Activated CD4-positive, alpha-beta T cell treated with anti-CD3 and anti-CD28 coated beads, Interleukin-2, amount 10 ng/mL, durations not matched to agents 24 days and 14 days (primary cell): ENCODE results near the gene IFT22. TPM values are rescaled to one million over a fixed set of nuclear protein-coding genes. Genes with fewer than 3 reads are reported as not detected.

Experiments used
- DNase-seq: peaks from one replicate; pipeline ENCODE4 v3.0.0; 2022
- H3K27ac Mint-ChIP-seq: one replicate; pipeline ENCODE4 v1.8.0; 2022; ENCODE audit warnings: mild to moderate bottlenecking, mixed read lengths
- H3K27me3 Mint-ChIP-seq: one replicate; pipeline ENCODE4 v1.8.0; 2022; ENCODE audit warnings: mixed read lengths
- H3K36me3 Mint-ChIP-seq: one replicate; pipeline ENCODE4 v1.8.0; 2022; ENCODE audit warnings: low read depth, mild to moderate bottlenecking, mixed read lengths
- H3K4me1 Mint-ChIP-seq: one replicate; pipeline ENCODE4 v1.8.0; 2021; ENCODE audit warnings: mixed read lengths
- H3K4me3 Mint-ChIP-seq: one replicate; pipeline ENCODE4 v1.8.0; 2022; ENCODE audit warnings: mild to moderate bottlenecking, moderate library complexity, mixed read lengths
- H3K9me3 Mint-ChIP-seq: one replicate; pipeline ENCODE4 v1.8.0; 2021; ENCODE audit warnings: mixed read lengths
- intact Hi-C: fragments of 100-400 bp; cut with micrococcal nuclease; formaldehyde crosslinking; loops from one replicate; pipeline ENCODE4 v1.15.1; 2023
- total RNA-seq: library from RNA; stranded (reverse); gene quantifications from 2 replicates; pipeline ENCODE4 v1.2.3, GENCODE V29; 2022

The IFT22 gene
- total RNA-seq, 1 donor from 2014 or later = 6.6 TPM

DNA sequence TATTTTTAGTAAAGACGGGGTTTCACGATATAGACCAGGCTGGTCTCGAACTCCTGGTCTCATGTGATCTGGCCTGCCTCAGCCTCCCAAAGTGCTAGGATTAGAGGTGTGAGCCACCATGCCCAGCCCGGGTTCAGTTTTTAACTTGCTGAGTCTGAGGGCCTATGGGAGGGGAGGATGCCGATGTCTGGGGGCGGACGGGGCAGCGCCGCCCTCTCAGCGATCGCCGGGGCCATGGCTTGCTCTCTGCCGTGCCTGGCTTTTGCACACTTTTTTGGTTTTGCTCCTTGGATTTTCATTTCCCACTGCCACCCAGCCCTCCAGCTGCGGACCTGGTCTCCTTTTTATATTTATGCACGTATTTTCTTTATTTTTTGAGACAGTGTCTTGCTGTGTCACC is 25.9 kb upstream of the IFT22 start:
- H3K9me3 Mint-ChIP-seq = no peaks in the 10 kb centered on the region

GRCh38 chr7:101342892-101343291 is 21.3 kb upstream of the IFT22 start:
- Mint-ChIP-seq H3K4me1 (no peaks in the 10 kb centered on the region), H3K4me3 (no peak overlapping the region), H3K9me3 (no peaks in the 10 kb centered on the region), H3K36me3 (no peaks in the 10 kb centered on the region), H3K27me3 (no peaks in the 10 kb centered on the region), H3K27ac (no peak overlapping the region)
- DNase-seq = no peak
- intact Hi-C loops = no loop called here

More for the DNA sequence above, 25.9 kb upstream of the IFT22 start:
- Mint-ChIP-seq H3K27ac (no peak overlapping the region), H3K4me1 (peaks cover 6% of the 10 kb centered on the region), H3K27me3 (no peaks in the 10 kb centered on the region), H3K36me3 (no peaks in the 10 kb centered on the region), H3K4me3 (no peak overlapping the region)
- DNase-seq = no peak
- intact Hi-C loops = no loop called here

DNA sequence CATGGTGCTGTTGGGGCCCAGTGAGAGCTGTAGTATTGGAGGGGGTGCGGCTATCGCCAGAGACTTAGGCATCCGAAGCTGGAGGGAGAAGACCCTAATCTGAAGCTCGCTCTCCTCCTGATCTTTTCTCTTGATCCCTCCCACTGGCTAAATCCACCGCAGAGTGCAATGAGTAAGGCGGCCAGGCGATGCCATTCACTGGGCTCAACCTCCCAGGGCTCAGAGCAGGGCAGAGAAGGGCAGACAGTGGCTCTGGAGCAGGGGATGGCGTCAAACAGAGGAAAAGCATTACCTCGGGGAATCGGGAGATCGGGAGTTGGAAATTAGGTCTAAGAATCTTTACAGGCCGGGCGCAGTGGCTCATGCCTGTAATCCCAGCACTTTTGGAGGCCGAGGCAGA is 18.8 kb upstream of the IFT22 start:
- Mint-ChIP-seq H3K9me3 (no peaks in the 10 kb centered on the region), H3K27ac (no peak overlapping the region), H3K4me3 (no peak overlapping the region), H3K27me3 (peaks cover 1% of the 10 kb centered on the region), H3K4me1 (no peaks in the 10 kb centered on the region), H3K36me3 (no peaks in the 10 kb centered on the region)
- no peak for DNase-seq
- intact Hi-C loops = no loop called here

- Mint-ChIP-seq H3K36me3 (no peaks in the 10 kb centered on the region), H3K4me1 (no peaks in the 10 kb centered on the region), H3K4me3 (no peak overlapping the region), H3K9me3 (no peaks in the 10 kb centered on the region), H3K27ac (no peak overlapping the region), H3K27me3 (peaks cover 1% of the 10 kb centered on the region)
- intact Hi-C loops = no loop called here
- no peak for DNase-seq
Observed at GRCh38 chr7:101333912-101334311, 12.3 kb upstream of the IFT22 start.

DNA sequence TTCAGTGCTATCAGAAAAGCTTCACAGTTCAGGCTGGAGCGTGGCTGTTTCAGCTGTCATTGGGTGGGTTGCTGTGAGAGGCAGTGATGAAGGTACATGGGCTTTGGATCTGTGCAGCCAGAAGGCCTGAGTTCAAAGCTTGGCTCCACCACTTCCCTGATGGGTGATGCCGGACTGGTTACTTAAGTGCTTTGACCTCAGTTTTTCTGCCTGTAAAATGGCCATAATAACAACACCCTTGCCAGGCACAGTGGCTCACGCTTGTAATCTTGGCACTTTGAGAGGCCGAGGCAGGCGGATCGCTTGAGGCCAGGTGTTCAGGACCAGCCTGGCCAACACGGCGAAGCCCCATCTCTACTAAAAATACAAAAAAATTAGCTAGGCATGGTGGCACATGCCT is 10.4 kb upstream of the IFT22 start:
- Mint-ChIP-seq H3K36me3 (no peaks in the 10 kb centered on the region), H3K9me3 (no peaks in the 10 kb centered on the region), H3K4me3 (no peak overlapping the region), H3K27me3 (peaks cover 1% of the 10 kb centered on the region), H3K27ac (no peak overlapping the region), H3K4me1 (no peaks in the 10 kb centered on the region)
- DNase-seq = no peak
- intact Hi-C loops = no loop called here

DNA sequence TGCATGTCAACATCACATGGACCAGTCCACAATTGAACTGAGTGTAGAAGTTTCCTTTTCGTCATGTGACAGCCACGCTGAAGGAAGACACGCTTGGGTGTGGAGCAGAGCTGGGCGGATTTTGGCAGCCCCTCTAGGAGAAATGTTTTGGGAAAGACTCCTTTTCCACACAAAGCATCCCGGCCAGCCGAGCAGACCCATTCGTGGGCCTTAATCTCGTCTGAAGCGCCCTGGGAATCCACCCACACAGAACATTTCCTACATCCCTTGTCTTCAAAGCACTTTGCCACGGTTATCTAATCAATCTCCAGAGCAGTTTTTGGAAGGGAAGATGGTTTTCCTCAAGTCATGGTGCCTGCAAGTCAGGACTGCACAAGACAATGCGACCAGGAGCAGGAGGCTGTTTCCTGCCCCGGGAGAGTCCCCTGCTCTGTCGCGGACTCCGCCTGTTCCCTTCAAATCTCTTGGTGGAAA is 8.4 kb upstream of the IFT22 start:
- Mint-ChIP-seq H3K4me1 (no peaks in the 10 kb centered on the region), H3K27ac (no peak overlapping the region), H3K4me3 (no peak overlapping the region), H3K27me3 (peaks cover 2% of the 10 kb centered on the region), H3K36me3 (no peaks in the 10 kb centered on the region), H3K9me3 (no peaks in the 10 kb centered on the region)
- intact Hi-C loops = no loop called here
- DNase-seq = no peak

- Mint-ChIP-seq H3K27me3 (peaks cover 7% of the 10 kb centered on the region), H3K36me3 (no peaks in the 10 kb centered on the region), H3K9me3 (no peaks in the 10 kb centered on the region), H3K4me3 (no peak overlapping the region), H3K27ac (no peak overlapping the region), H3K4me1 (peaks cover 1% of the 10 kb centered on the region)
- intact Hi-C loops = loop anchor here (10.0 kb wide), 1 partner anchor 487 kb away; the partner anchor contains the start of gene CUX1
- no peak for DNase-seq
Observed at GRCh38 chr7:101328159-101328558, 6.5 kb upstream of the IFT22 start.

DNA sequence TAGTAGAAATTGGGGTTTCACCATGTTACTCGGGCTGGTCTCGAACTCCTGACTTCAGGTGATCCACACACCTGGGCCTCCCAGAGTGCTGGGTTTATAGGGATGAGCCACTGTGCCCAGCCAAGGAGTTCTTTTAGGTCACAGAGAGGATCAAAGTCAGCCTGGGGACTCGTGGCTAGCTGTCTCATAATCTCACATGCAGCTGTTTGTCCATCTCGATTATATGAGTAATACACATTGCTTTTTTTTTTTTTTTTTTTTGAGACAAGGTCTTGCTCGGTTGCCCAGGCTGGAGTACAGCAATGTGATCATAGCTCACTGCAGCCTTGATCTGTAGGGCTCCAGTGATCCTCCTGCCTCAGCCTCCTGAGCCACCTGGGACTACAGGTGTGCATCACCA is 2.2 kb downstream of the IFT22 start:
- Mint-ChIP-seq H3K27me3 (peaks cover 5% of the 10 kb centered on the region), H3K27ac (no peak overlapping the region), H3K9me3 (no peaks in the 10 kb centered on the region), H3K4me3 (no peak overlapping the region), H3K36me3 (peaks cover 8% of the 10 kb centered on the region), H3K4me1 (peaks cover 12% of the 10 kb centered on the region)
- DNase-seq = no peak
- intact Hi-C loops = no loop called here

DNA sequence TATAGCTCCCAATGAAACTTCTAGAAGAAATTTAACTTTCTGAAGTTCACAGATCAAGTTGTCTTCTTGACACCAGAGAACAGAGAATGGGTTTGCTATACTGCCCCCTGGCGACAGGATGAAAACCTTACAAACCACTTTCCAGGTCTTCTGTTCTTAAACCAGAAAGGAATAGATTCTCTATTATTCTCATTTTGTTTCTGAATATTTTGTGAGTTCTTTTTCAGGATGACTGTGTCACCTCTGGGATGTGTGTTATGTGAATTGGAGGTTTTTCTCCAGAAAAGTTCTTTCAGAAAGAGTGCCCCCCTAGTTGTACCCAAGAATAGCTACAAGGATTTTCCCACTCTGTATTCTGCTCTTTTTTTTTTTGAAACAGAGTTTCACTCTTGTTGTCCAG is 6.3 kb downstream of the IFT22 start:
- H3K27me3 Mint-ChIP-seq = no peaks in the 10 kb centered on the region
- H3K27ac Mint-ChIP-seq = no peak overlapping the region
- H3K4me1 Mint-ChIP-seq = peaks cover 1% of the 10 kb centered on the region
- peaks cover 1% of the 10 kb centered on the region for H3K9me3 Mint-ChIP-seq
- H3K4me3 Mint-ChIP-seq = no peak overlapping the region
- intact Hi-C loops = no loop called here
- DNase-seq = peak; percentile 84
- peaks cover 21% of the 10 kb centered on the region for H3K36me3 Mint-ChIP-seq

DNA sequence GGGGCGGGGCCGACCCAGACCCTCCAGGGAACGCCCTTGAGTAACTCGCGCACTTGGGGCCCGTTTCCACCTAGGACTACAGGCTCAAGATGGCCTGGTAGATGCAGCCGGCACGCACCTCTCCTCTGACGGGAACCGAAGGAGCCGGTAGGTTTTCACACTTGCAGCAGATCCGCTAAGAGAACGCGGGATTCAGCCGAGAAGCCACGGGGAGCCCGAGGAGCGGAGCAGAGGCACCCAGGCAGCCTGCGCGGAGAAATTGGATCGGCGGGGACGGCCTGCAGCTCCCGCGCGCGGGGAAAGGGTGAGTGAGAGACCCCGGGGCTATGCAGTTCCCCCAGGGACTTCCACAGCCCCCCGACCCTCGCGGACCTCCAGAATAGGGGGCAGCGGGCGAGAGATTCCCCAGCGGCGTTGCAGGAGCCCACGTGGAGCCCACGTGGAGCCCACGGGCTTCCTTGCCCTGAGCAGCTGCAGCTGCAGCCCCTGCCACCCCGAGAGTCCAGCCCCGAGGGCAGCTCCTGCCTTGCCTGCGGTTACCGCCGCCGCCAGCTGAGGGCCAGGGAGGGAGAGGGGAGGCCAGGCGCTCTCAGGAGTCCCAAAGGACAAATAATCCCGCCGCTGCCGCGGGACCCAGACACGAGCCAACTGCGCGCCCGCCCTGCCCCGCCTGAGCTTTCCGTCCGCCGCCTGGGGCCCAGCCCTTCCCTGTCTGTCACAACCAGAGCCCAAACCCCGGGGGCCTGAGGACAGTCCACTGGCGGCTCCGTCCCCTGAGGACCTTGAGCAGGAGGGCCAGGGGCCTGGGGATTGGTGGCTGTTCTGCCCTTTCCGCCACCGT is 13.1 kb downstream of the IFT22 start:
- intact Hi-C loops = loop anchor here (10.0 kb wide), 1 partner anchor 134 kb away; no protein-coding TSS in a partner anchor
- Mint-ChIP-seq H3K4me3 (peak overlapping the region; percentile 93), H3K36me3 (peaks cover 31% of the 10 kb centered on the region), H3K9me3 (peaks cover 23% of the 10 kb centered on the region), H3K4me1 (peaks cover 3% of the 10 kb centered on the region), H3K27ac (peak overlapping the region; percentile 92), H3K27me3 (peaks cover 24% of the 10 kb centered on the region)
- DNase-seq = peak; percentile 75

DNA sequence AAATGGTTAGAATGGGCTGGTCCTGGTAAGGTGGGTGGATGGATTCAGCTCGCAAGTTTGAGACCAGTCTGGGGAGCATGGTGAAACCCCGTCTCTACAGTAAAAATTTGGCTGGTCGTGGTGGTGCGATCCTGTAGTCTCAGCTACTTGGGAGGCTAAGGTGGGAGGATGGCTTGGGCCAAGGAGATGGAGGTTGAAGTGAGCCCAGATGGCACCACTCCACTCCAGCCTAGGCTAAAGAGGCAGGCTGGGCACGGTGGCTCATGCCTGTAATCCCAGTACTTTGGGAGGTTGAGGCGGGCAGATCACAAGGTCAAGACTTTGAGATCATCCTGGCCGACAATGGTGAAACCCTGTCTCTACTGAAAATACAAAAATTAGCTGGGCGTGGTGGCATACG is 15.3 kb downstream of the IFT22 start:
- no peak overlapping the region for H3K4me3 Mint-ChIP-seq
- no peak for DNase-seq
- H3K36me3 Mint-ChIP-seq = peaks cover 25% of the 10 kb centered on the region
- peaks cover 3% of the 10 kb centered on the region for H3K4me1 Mint-ChIP-seq
- H3K27ac Mint-ChIP-seq = no peak overlapping the region
- H3K9me3 Mint-ChIP-seq = peaks cover 25% of the 10 kb centered on the region
- H3K27me3 Mint-ChIP-seq = peaks cover 32% of the 10 kb centered on the region
- intact Hi-C loops = loop anchor here (10.0 kb wide), 1 partner anchor 132 kb away; no protein-coding TSS in a partner anchor

- Mint-ChIP-seq H3K27me3 (peaks cover 50% of the 10 kb centered on the region), H3K27ac (no peak overlapping the region), H3K36me3 (peaks cover 17% of the 10 kb centered on the region), H3K4me1 (peaks cover 3% of the 10 kb centered on the region), H3K9me3 (peaks cover 25% of the 10 kb centered on the region), H3K4me3 (no peak overlapping the region)
- intact Hi-C loops = loop anchor here (10.0 kb wide), 1 partner anchor 128 kb away; no protein-coding TSS in a partner anchor
- no peak for DNase-seq
Observed at GRCh38 chr7:101303102-101303701, 18.4 kb downstream of the IFT22 start.

- Mint-ChIP-seq H3K27ac (no peak overlapping the region), H3K9me3 (peaks cover 25% of the 10 kb centered on the region), H3K4me3 (no peak overlapping the region), H3K27me3 (peaks cover 51% of the 10 kb centered on the region), H3K4me1 (no peaks in the 10 kb centered on the region), H3K36me3 (peaks cover 14% of the 10 kb centered on the region)
- intact Hi-C loops = loop anchor here (10.0 kb wide), 1 partner anchor 128 kb away; no protein-coding TSS in a partner anchor
- no peak for DNase-seq
Observed at GRCh38 chr7:101302641-101303101, 18.9 kb downstream of the IFT22 start.
